Hepatocyte (in vitro differentiated cells): ENCODE results near the gene PPM1F. TPM values are rescaled to one million over a fixed set of nuclear protein-coding genes. Genes with fewer than 3 reads are reported as not detected.

Experiments used
- DNase-seq: peaks from one replicate; pipeline ENCODE4 v3.0.0-alpha.2; 2016; ENCODE audit warnings: low spot score
- H2AFZ ChIP-seq: fragments of 200-600 bp; sonication (generic); 2 replicates; pipeline ENCODE4 v1.6.0; 2016; ENCODE audit warnings: antibody characterized with exemption, mild to moderate bottlenecking
- H3K27ac ChIP-seq: fragments of 200-600 bp; sonication (generic); 2 replicates; pipeline ENCODE4 v1.5.1; 2016; ENCODE audit warnings: mild to moderate bottlenecking
- H3K27me3 ChIP-seq: fragments of 200-600 bp; sonication (generic); 2 replicates; pipeline ENCODE4 v1.6.1; 2016
- H3K36me3 ChIP-seq: fragments of 200-600 bp; sonication (generic); replicated peaks from 2 replicates; pipeline ENCODE4 v1.5.1; 2016; ENCODE audit warnings: low read depth; ENCODE audit not compliant: insufficient read depth
- H3K4me1 ChIP-seq: fragments of 200-600 bp; sonication (generic); 2 replicates; pipeline ENCODE4 v1.5.1; 2016; ENCODE audit warnings: mild to moderate bottlenecking, moderate library complexity; ENCODE audit not compliant: insufficient read depth
- H3K4me2 ChIP-seq: fragments of 200-600 bp; sonication (generic); 2 replicates; pipeline ENCODE4 v1.6.0; 2016
- H3K4me3 ChIP-seq: fragments of 200-600 bp; sonication (generic); 2 replicates; pipeline ENCODE4 v1.5.1; 2016; ENCODE audit warnings: mild to moderate bottlenecking
- H3K79me2 ChIP-seq: fragments of 200-600 bp; sonication (generic); 2 replicates; pipeline ENCODE4 v1.6.0; 2017; ENCODE audit warnings: mild to moderate bottlenecking
- H3K9me2 ChIP-seq: fragments of 200-600 bp; sonication (generic); replicated peaks from 2 replicates; pipeline ENCODE4 v1.6.0; 2017; ENCODE audit warnings: mild to moderate bottlenecking; ENCODE audit not compliant: insufficient read depth
- H3K9me3 ChIP-seq: fragments of 200-600 bp; sonication (generic); 2 replicates; pipeline ENCODE4 v1.5.1; 2016; ENCODE audit warnings: low read depth, mild to moderate bottlenecking
- H4K20me1 ChIP-seq: fragments of 200-600 bp; sonication (generic); 2 replicates; pipeline ENCODE4 v1.6.0; 2016; ENCODE audit warnings: mild to moderate bottlenecking; ENCODE audit not compliant: insufficient read depth, poor library complexity, severe bottlenecking
- CTCF ChIP-seq: fragments of 200-600 bp; sonication (generic); IDR thresholded peaks from 2 replicates; pipeline ENCODE4 v1.5.1; 2016; ENCODE audit warnings: antibody characterized with exemption, mild to moderate bottlenecking; ENCODE audit not compliant: poor library complexity
- EZH2 ChIP-seq: fragments of 200-600 bp; sonication (generic); IDR thresholded peaks from 2 replicates; pipeline ENCODE4 v1.6.1; 2016; ENCODE audit warnings: antibody characterized with exemption, mild to moderate bottlenecking, borderline replicate concordance
- EZH2phosphoT487 ChIP-seq: fragments of 200-600 bp; sonication (generic); IDR thresholded peaks from one replicate; pipeline ENCODE4 v1.6.1; 2018; ENCODE audit warnings: antibody characterized with exemption, mild to moderate bottlenecking, low read depth, moderate library complexity; ENCODE audit not compliant: unreplicated experiment, severe bottlenecking
- WGBS: methylation state at CpG from one replicate; pipeline ENCODE4 v1.1.6; 2016; ENCODE audit warnings: low lambda C conversion rate; ENCODE audit errors: missing lambda C conversion rate; 5-methylcytosine and 5-hydroxymethylcytosine counted together
- polyA plus RNA-seq: library from polyadenylated mRNA; unstranded; fragments of >200 nt; fragmentation: Nextera tagmentation; extraction: Ambion mirVana; gene quantifications from 2 replicates; pipeline ENCODE4 v1.2.1, GENCODE V29; 2016
- total RNA-seq: library from RNA; depleted of rRNA; stranded (reverse); fragments of >200 nt; gene quantifications from 2 replicates; pipeline ENCODE4 v1.2.3, GENCODE V29; 2014

PPM1F gene
- total and polyA plus RNA-seq, 2 experiments from 2014 or later: 16.1 to 17.8 TPM

DNA sequence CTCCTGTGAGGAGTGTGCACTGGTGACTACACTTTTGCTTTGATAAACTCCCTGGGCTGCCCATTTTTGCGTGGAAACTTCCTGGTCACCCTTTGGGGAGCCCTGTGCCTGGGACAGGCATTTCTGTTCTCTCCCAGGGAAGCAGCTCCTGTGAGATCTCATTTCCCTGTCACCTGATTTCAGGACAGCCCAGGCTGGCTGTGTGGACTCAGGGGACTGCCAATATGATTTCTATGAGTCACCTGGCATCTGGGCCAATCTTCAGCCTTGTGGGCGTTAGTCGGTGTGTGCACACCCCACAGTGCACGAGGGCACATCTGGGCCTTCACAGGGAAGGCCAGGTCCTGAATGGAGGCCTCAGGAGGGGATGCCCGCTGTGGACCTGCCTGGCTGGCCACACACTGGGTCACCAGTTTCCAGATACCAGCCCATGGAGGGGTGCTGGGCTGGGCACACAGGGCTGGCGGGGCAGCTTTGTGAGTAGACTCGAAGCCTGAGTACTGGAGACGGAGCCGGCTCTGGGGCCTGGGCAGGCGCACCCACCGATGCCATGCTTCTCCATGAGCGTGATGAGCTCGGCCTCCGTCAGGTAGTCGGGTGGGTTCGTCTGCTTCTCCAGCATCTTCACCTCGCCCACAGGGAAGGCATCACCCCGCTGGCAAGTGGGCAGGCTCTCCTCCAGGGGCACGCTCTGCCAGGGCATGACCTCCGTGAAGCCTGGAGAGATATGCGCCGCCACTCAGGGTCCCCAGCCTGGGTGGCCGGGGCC, 9.4 kb upstream of the PPM1F start:
- 96% methylated on average over 23 of the region's 23 CpGs for WGBS
- Histone ChIP-seq H3K4me2 (no peak overlapping the region), H3K79me2 (no peaks in the 10 kb centered on the region), H4K20me1 (no peaks in the 10 kb centered on the region), H3K9me2 (no peaks in the 10 kb centered on the region), H3K27ac (no peak overlapping the region), H3K4me3 (no peak overlapping the region), H3K36me3 (no peaks in the 10 kb centered on the region), H3K9me3 (no peaks in the 10 kb centered on the region), H3K4me1 (no peaks in the 10 kb centered on the region), H2AFZ (no peak overlapping the region), H3K27me3 (no peaks in the 10 kb centered on the region)
- TF ChIP-seq CTCF (no peak), EZH2phosphoT487 (no peak), EZH2 (no peak)
- no peak for DNase-seq

DNA sequence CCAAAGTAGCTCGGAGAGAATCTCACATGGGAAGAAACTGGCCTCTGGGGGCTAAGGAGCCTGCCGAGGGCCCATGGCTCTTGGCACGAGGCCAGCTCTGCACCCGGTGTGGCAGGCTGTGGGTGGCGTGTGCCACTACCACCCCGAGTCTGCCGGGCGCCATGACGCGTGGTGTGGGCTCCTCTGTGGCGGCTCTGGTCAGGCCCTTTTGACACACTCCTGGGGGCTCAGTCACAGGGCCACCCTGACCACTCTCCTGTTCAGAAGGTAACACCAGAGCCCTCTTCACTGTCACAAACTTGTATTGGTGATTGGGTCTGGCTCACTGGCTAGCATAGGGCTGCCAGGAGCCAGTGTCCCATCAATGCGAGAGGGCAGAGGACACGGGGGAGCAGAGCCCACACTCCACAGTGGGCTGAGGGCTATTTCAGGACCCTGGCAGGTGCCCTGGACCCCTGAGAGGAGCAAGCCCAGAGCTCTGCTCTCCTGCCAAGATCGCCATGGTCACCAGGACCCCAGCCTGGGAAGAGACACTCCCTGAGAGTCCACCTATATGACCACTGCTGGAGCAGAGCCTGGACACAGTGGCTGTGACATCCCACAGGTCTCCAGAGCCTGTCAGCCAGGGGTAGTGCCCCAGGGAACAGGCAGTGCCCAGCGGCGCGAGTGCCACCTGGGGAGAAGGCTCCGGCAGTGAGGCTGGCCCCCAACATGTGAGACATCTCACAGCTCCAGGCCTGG, 8.6 kb upstream of the PPM1F start:
- H3K4me2 ChIP-seq: no peak overlapping the region
- no peaks in the 10 kb centered on the region for H4K20me1 ChIP-seq
- WGBS: 92% methylated on average over 18 of the region's 18 CpGs
- no peak overlapping the region for H3K27ac ChIP-seq
- no peaks in the 10 kb centered on the region for H3K9me2 ChIP-seq
- no peaks in the 10 kb centered on the region for H3K9me3 ChIP-seq
- no peaks in the 10 kb centered on the region for H3K79me2 ChIP-seq
- H3K36me3 ChIP-seq: no peaks in the 10 kb centered on the region
- no peak overlapping the region for H2AFZ ChIP-seq
- H3K27me3 ChIP-seq: no peaks in the 10 kb centered on the region
- no peak overlapping the region for H3K4me3 ChIP-seq
- no peak for TF ChIP-seq CTCF
- TF ChIP-seq EZH2: no peak
- TF ChIP-seq EZH2phosphoT487: no peak
- no peaks in the 10 kb centered on the region for H3K4me1 ChIP-seq
- no peak for DNase-seq

DNA sequence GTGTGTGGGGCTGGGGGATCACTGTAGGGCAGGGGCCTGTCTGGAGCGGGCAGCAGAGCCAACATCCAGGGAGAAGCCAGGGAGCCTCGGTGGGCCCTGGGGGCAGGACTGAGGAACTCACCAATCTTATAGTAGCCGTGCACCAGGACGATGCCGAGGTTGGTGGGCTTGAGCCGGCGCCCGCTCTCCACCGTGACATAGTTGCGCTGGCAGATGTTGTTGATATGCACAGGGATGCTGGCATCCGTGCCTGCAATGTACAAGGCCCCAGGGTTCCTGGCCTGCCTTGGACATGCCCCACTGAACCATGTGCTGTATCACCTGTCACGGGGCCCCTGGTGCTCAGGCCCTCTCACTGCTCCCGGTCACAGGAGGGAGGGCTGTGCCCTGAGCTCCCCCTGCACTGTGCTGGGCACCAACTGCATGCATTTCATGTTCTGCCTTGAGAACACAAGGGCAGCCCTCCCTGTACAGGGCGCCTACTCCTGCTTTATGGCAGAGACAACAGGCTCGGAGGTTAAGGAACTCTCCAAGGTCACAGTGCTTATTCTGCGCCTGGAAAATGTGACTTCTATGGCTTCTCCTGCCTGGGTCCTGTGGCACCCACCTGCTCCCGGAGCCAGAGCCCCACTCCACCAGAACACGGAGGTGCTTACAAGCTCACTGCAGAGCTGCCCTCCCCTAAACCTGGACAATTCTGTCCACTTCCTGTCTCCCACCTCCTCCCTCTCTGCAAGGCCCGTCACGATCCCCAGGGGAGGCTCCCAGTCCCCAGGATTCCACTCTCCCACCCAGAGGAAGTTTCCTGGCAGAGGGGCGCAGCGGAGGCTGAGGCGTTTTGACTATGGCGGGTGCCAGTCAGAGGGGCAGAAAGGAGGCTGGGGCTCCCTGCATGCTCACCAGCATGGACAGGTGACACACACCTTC, 7.8 kb upstream of the PPM1F start:
- Histone ChIP-seq H3K4me3 (no peak overlapping the region), H3K79me2 (no peaks in the 10 kb centered on the region), H3K4me1 (no peaks in the 10 kb centered on the region), H3K36me3 (no peaks in the 10 kb centered on the region), H2AFZ (no peak overlapping the region), H3K9me2 (no peaks in the 10 kb centered on the region), H3K27me3 (no peaks in the 10 kb centered on the region), H4K20me1 (no peaks in the 10 kb centered on the region), H3K9me3 (no peaks in the 10 kb centered on the region), H3K4me2 (no peak overlapping the region), H3K27ac (no peak overlapping the region)
- WGBS: 93% methylated on average over 23 of the region's 24 CpGs
- DNase-seq: no peak
- TF ChIP-seq EZH2 (no peak), CTCF (no peak), EZH2phosphoT487 (no peak)
